Liver (tissue), 3 donors: ENCODE measurements around the gene GJA5.

Source experiments
- REST ChIP-seq: IDR thresholded peaks from 2 replicates; pipeline ENCODE4 v1.6.1; 2016; ENCODE audit warnings: antibody characterized with exemption, mild to moderate bottlenecking
- SP1 ChIP-seq: IDR thresholded peaks from 2 replicates; pipeline ENCODE4 v1.6.1; 2018; ENCODE audit warnings: antibody characterized with exemption, mild to moderate bottlenecking
- YY1 ChIP-seq: IDR thresholded peaks from 2 replicates; pipeline ENCODE4 v1.6.1; 2016; ENCODE audit warnings: antibody characterized with exemption, mild to moderate bottlenecking
- ZBTB33 ChIP-seq: IDR thresholded peaks from 2 replicates; pipeline ENCODE4 v1.6.1; 2016; ENCODE audit warnings: antibody characterized with exemption
- TF ChIP-seq, protein P1 (sequence below): fragments of 150-350 bp; IDR thresholded peaks from 2 replicates; pipeline ENCODE4 v1.5.1; 2017; ENCODE audit warnings: improper control_type of control experiment, low read depth, low read length; ENCODE audit not compliant: missing input control
- donor health status: healthy.
- donor health status: healthy.

DNA sequence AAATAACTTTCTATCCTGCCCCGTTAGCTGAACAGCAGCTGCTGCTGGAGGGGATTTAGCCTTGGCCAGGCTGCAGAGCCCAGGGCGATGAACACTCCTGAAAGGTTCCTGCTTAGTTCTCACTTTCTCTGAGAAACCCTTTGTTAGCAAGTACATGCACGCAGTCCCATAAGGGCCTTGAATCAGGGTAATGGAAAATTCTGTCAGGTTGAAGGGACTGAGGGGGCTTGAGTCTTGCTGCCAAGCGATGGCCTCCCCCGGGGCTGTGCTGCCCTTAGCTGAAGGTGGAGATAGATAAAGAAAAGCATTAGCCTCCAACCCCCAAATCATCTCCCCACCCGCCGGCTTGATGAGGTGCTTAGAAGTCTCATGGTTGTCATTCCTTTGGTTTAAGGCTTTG lies 7.9 kb downstream of the GJA5 start:
- TF ChIP-seq, protein P1, sequence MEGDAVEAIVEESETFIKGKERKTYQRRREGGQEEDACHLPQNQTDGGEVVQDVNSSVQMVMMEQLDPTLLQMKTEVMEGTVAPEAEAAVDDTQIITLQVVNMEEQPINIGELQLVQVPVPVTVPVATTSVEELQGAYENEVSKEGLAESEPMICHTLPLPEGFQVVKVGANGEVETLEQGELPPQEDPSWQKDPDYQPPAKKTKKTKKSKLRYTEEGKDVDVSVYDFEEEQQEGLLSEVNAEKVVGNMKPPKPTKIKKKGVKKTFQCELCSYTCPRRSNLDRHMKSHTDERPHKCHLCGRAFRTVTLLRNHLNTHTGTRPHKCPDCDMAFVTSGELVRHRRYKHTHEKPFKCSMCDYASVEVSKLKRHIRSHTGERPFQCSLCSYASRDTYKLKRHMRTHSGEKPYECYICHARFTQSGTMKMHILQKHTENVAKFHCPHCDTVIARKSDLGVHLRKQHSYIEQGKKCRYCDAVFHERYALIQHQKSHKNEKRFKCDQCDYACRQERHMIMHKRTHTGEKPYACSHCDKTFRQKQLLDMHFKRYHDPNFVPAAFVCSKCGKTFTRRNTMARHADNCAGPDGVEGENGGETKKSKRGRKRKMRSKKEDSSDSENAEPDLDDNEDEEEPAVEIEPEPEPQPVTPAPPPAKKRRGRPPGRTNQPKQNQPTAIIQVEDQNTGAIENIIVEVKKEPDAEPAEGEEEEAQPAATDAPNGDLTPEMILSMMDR, result no peak
- TF ChIP-seq ZBTB33 (no peak), YY1 (no peak), REST (no peak), SP1 (no peak)
